Breast epithelium (tissue), 4 donors: ENCODE measurements around the gene PXDC1. TPM values are rescaled to one million over a fixed set of nuclear protein-coding genes. Genes with fewer than 3 reads are reported as not detected.

Experiments used
- DNase-seq, 2 donors: peaks; one replicate each; pipeline ENCODE4 v3.0.0-alpha.2; 2019; ENCODE audit warnings: low spot score in 2 of 2
- H3K27ac ChIP-seq, 2 donors: fragments of 200-600 bp; sonication (generic) in 1 of 2; one replicate each; pipeline ENCODE4 v1.5.1; 2016 to 2019; ENCODE audit warnings: mild to moderate bottlenecking in 1 of 2
- H3K27me3 ChIP-seq, 2 donors: fragments of 200-600 bp; sonication (generic) in 1 of 2; one replicate each; pipeline versions ENCODE4 v1.5.1 to v1.6.0; 2017 to 2019; ENCODE audit warnings: control low read depth in 1 of 2, mild to moderate bottlenecking in 1 of 2
- H3K36me3 ChIP-seq: fragments of 200-600 bp; one replicate; pipeline ENCODE4 v1.5.1; 2019
- H3K4me1 ChIP-seq, 2 donors: fragments of 200-600 bp; sonication (generic); one replicate each; pipeline ENCODE4 v1.5.1; 2016 to 2019; ENCODE audit warnings: control low read depth in 1 of 2
- H3K4me3 ChIP-seq, 3 donors: fragments of 200-600 bp; sonication (generic); 1 replicate in 2 of 3; 2 replicates in 1 of 3; pipeline ENCODE4 v1.5.1; 2016 to 2019; ENCODE audit warnings: mild to moderate bottlenecking in 3 of 3, moderate library complexity in 2 of 3
- H3K9me3 ChIP-seq, 2 donors: fragments of 200-600 bp; sonication (generic) in 1 of 2; one replicate each; pipeline ENCODE4 v1.5.1; 2016 to 2019; ENCODE audit warnings: control low read depth in 1 of 2
- POLR2A ChIP-seq: fragments of 450-650 bp; IDR thresholded peaks from one replicate; pipeline ENCODE4 v1.6.1; 2016; ENCODE audit warnings: antibody characterized with exemption, mild to moderate bottlenecking, moderate library complexity
- POLR2AphosphoS5 ChIP-seq, 3 donors: sonication (generic); formaldehyde crosslinking; IDR thresholded peaks; one replicate each; pipeline ENCODE4 v1.6.1; 2017; ENCODE audit warnings: antibody characterized with exemption in 3 of 3
- intact Hi-C: fragments of 100-400 bp; cut with DNase I; formaldehyde crosslinking; loops from one replicate; pipeline ENCODE4 v1.15.1; 2023; ENCODE audit warnings: low total_unique reads
- total RNA-seq, 3 donors: library from RNA; depleted of rRNA; stranded (reverse); fragments of >200 nt; gene quantifications; one replicate each; pipeline ENCODE4 v1.1.0, GENCODE V29; 2016
- TF ChIP-seq, protein P1 (sequence below), 3 donors: fragments of 450-650 bp; IDR thresholded peaks; one replicate each; pipeline ENCODE4 v1.5.1; 2016 to 2017; ENCODE audit warnings: antibody characterized with exemption in 3 of 3, mild to moderate bottlenecking in 3 of 3, moderate library complexity in 3 of 3

The PXDC1 gene, protein sequence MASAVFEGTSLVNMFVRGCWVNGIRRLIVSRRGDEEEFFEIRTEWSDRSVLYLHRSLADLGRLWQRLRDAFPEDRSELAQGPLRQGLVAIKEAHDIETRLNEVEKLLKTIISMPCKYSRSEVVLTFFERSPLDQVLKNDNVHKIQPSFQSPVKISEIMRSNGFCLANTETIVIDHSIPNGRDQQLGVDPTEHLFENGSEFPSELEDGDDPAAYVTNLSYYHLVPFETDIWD
- 100 to 1,000 TPM in 1 of 3 donors, 10 to 100 TPM in 2; 86.2 to 122 (median 88.0) TPM for total RNA-seq

DNA sequence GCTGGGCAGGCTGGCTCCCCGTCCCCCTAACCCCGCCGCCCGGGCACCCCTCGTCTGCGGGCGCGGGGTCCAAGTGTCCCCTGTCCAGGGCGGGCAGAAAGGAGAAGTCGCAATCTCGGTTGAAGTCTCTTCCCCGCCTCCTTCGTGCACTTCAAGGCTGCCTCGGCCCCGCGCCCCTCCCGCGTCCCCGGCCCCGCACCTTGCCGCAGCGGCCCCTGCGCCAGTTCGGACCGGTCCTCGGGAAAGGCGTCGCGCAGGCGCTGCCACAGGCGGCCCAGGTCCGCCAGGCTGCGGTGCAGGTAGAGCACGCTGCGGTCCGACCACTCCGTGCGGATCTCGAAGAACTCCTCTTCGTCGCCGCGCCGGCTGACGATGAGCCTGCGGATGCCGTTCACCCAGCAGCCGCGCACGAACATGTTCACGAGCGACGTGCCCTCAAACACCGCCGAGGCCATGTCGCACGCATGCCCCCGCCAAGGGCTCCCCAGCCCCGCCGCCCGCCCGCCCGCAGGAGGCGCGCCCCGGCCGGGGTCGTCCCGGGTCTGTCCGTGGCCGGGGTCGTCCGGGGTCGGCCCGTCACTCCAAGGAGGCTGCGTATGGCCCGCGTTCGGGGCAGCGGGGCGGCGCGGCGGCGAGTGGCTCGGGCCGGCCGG is at the start of gene PXDC1:
Gene PXDC1 (minus strand): TSS at position 637 of the 653 bp plus-strand sequence. CDS start 182 bp downstream, at position 455.
- Histone ChIP-seq H3K27ac (peak within 1 kb of the TSS; percentile 98 to 99), H3K36me3 (no peaks in the 10 kb centered on the region), H3K9me3 (no peaks in the 10 kb centered on the region), H3K4me1 (peaks cover 0 to 7% of the 10 kb centered on the region in 2 donors), H3K4me3 (peak within 1 kb of the TSS; percentile 89 to 99 (median 95)), H3K27me3 (no peaks in the 10 kb centered on the region)
- TF ChIP-seq POLR2AphosphoS5 (IDR thresholded peaks at IDR 0.05) (peak in 1 of 3 donors; percentile 22), POLR2A (no peak)
- TF ChIP-seq, protein P1, sequence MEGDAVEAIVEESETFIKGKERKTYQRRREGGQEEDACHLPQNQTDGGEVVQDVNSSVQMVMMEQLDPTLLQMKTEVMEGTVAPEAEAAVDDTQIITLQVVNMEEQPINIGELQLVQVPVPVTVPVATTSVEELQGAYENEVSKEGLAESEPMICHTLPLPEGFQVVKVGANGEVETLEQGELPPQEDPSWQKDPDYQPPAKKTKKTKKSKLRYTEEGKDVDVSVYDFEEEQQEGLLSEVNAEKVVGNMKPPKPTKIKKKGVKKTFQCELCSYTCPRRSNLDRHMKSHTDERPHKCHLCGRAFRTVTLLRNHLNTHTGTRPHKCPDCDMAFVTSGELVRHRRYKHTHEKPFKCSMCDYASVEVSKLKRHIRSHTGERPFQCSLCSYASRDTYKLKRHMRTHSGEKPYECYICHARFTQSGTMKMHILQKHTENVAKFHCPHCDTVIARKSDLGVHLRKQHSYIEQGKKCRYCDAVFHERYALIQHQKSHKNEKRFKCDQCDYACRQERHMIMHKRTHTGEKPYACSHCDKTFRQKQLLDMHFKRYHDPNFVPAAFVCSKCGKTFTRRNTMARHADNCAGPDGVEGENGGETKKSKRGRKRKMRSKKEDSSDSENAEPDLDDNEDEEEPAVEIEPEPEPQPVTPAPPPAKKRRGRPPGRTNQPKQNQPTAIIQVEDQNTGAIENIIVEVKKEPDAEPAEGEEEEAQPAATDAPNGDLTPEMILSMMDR (IDR thresholded peaks at IDR 0.05): no peak
- DNase-seq: no peak
- intact Hi-C loops: no loop called here

DNA sequence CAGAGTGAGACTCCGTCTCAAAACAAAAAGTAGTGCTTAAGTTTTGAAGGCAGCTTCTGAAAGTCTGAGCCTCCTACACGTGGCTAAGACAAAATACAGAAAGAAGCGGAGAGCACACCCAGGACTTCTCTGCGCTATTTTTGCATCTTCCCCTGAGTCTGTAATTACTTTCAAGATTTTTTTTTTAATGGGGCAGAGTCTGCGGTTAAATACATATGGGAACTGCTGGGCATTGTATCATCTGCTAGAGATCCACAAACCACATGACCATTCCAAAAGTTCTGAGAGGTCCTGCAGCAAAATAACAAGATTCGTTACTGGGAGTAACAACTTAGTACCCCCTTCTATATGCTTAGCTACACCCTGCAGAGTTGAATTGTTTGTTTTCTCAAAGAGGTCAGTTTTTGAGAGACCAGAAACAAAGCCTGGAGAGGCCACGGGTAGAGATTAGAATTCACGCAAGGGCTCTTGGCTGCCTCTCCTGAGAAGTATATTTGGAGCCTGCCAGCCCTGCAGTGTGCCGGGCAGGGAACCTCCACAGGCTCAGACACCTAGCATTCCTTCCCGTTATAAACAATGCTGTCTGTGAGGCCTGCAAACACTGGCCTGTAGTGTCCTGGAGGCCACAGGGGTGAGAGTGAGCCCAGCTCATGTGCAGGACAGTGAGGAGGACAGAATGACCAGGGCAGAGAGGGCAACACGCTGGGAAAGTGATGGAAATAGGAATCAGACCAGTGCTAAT is 49.5 kb upstream of the PXDC1 start:
- Histone ChIP-seq H3K4me3 (no peak overlapping the region), H3K27ac (no peak overlapping the region), H3K9me3 (no peaks in the 10 kb centered on the region), H3K36me3 (no peaks in the 10 kb centered on the region), H3K4me1 (no peaks in the 10 kb centered on the region), H3K27me3 (no peaks in the 10 kb centered on the region)
- TF ChIP-seq POLR2A (no peak), POLR2AphosphoS5 (IDR thresholded peaks at IDR 0.05) (no peak)
- TF ChIP-seq, protein P1 (IDR thresholded peaks at IDR 0.05): no peak
- intact Hi-C loops: no loop called here
- no peak for DNase-seq

DNA sequence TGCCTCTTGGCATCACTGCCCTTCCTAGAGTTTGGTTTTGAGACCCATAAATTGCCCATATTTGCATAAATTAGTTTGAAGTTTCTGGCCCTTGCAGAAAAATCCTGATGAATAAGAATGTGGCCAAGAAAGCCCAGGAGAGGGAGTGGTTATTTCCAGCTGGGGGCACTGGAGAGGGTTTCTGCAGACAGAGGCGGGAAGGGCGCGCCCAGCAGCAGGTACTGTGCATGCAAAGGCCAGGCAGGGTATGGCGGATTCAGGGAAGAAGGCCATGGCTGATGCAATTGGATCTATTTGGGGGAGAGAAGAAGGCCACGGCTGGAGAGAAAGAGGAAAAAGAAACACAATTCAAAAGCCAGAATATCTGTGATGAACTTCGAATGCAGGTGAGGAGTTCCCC is 48.2 kb upstream of the PXDC1 start:
- H3K4me1 ChIP-seq: no peaks in the 10 kb centered on the region
- no peak overlapping the region for H3K27ac ChIP-seq
- H3K36me3 ChIP-seq: no peaks in the 10 kb centered on the region
- no peaks in the 10 kb centered on the region for H3K9me3 ChIP-seq
- intact Hi-C loops: no loop called here
- TF ChIP-seq POLR2A: no peak
- H3K4me3 ChIP-seq: no peak overlapping the region
- DNase-seq: no peak
- H3K27me3 ChIP-seq: no peaks in the 10 kb centered on the region

DNA sequence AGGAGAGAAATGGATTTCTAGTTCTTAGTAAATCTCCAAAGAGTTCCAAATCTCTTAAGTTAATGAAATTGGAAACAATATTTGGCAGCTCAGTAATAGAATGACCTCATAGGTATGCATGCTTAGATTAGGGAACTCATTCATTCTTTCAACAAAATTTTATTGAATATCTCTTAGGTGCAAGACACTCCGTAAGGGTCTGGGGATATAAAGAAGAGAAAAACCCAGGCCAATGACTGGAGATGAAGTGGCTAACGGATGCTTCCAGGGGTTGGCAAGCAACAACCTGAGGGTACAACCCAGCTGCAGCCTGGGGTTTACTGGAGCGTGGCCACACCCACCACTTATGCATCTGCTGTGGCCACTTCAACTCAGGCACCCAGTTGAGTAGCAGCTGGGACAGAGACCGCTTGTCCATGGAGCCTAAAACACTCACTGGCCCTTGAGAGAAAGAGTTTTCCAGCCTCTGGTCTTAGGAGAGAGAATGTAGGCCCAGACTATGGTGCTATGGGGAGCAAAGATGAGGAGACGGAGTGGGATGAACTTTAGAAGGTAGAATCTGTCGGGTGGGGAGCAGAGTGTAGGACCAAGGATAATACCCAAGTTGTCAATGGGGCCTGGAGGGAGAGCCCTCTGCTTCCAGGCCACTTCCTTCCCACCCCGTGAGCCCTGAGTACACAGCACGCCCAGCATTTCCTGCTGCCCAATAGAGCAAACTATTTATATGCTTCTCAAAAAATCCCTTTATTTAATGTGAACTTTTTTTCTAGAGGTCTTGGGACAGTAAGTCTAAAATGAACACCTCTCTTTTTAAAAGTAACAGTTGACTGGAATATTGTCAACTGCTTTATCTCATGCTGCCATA is 46.8 kb upstream of the PXDC1 start:
- TF ChIP-seq POLR2A: no peak
- TF ChIP-seq POLR2AphosphoS5 (IDR thresholded peaks at IDR 0.05): no peak
- TF ChIP-seq, protein P1 (IDR thresholded peaks at IDR 0.05): no peak
- peak overlapping the region; percentile 44 to 71 for H3K27ac ChIP-seq
- no peak for DNase-seq

More for the DNA sequence above, 46.8 kb upstream of the PXDC1 start:
- Histone ChIP-seq H3K9me3 (no peaks in the 10 kb centered on the region), H3K4me1 (no peaks in the 10 kb centered on the region), H3K36me3 (no peaks in the 10 kb centered on the region), H3K4me3 (no peak overlapping the region), H3K27me3 (no peaks in the 10 kb centered on the region)
- intact Hi-C loops: no loop called here
